Neural cell (in vitro differentiated cells): ENCODE results near the gene NECTIN2. TPM values are rescaled to one million over a fixed set of nuclear protein-coding genes. Genes with fewer than 3 reads are reported as not detected.
"Not testable (repeated sequence)": the region's sequence is repeated elsewhere in the genome, so short reads cannot be mapped to it uniquely, and the experiment has no call there.

Experiments
- H2AFZ ChIP-seq: fragments of 200-600, 300-800 bp; sonication (generic), shearing (Covaris generic); 2 replicates; pipeline ENCODE4 v1.6.0; 2014; ENCODE audit warnings: low read depth, mild to moderate bottlenecking, antibody characterized with exemption, low read length, moderate library complexity
- H3F3A ChIP-seq: fragments of 200-600 bp; shearing (Covaris generic); 2 replicates; pipeline ENCODE4 v1.6.1; 2016; ENCODE audit warnings: mild to moderate bottlenecking, moderate library complexity, mixed read lengths, antibody characterized with exemption, low read length; ENCODE audit not compliant: insufficient read depth, poor library complexity, severe bottlenecking
- H3K27ac ChIP-seq: fragments of 200-600, 300-800 bp; sonication (generic), shearing (Covaris generic); 2 replicates; pipeline ENCODE4 v1.5.1; 2014; ENCODE audit warnings: mild to moderate bottlenecking, low read length, moderate library complexity
- H3K27me3 ChIP-seq: fragments of 300-800, 200-600 bp; sonication (generic), shearing (Covaris generic); 2 replicates; pipeline ENCODE4 v1.6.0; 2014; ENCODE audit warnings: mild to moderate bottlenecking, low read depth, low read length, moderate library complexity; ENCODE audit not compliant: insufficient read depth
- H3K36me3 ChIP-seq: fragments of 300-800, 200-600 bp; sonication (generic), shearing (Covaris generic); 2 replicates; pipeline ENCODE4 v1.5.1; 2014; ENCODE audit warnings: mild to moderate bottlenecking, antibody characterized with exemption, low read length, moderate library complexity; ENCODE audit not compliant: insufficient read depth
- H3K4me2 ChIP-seq: fragments of 300-800, 200-600 bp; sonication (generic), shearing (Covaris generic); 2 replicates; pipeline ENCODE4 v1.6.0; 2014; ENCODE audit warnings: mild to moderate bottlenecking, low read length
- H3K4me3 ChIP-seq: fragments of 300-800, 200-600 bp; sonication (generic), shearing (Covaris generic); 2 replicates; pipeline ENCODE4 v1.5.1; 2014; ENCODE audit warnings: mild to moderate bottlenecking, low read length, moderate library complexity
- H3K79me2 ChIP-seq: fragments of 200-600 bp; shearing (Covaris generic); replicated peaks from 2 replicates; pipeline ENCODE4 v1.6.0; 2014; ENCODE audit warnings: mild to moderate bottlenecking, low read length, moderate library complexity; ENCODE audit not compliant: insufficient read depth
- H3K9ac ChIP-seq: fragments of 300-800, 200-600 bp; sonication (generic), shearing (Covaris generic); 2 replicates; pipeline ENCODE4 v1.6.1; 2016; ENCODE audit warnings: mild to moderate bottlenecking, low read length, mixed read lengths
- H3K9me2 ChIP-seq: fragments of 200-600 bp; shearing (Covaris generic); 2 replicates; pipeline ENCODE4 v1.6.1; 2016; ENCODE audit warnings: mild to moderate bottlenecking, low read length, mixed read lengths; ENCODE audit not compliant: insufficient read depth
- H3K9me3 ChIP-seq: fragments of 200-600, 300-800 bp; sonication (generic), shearing (Covaris generic); 2 replicates; pipeline ENCODE4 v1.6.1; 2016; ENCODE audit warnings: mild to moderate bottlenecking, mixed run types, low read length, moderate library complexity, mixed read lengths
- H4K20me1 ChIP-seq: fragments of 200-600 bp; shearing (Covaris generic); 2 replicates; pipeline ENCODE4 v1.6.1; 2016; ENCODE audit warnings: mild to moderate bottlenecking, mixed run types; ENCODE audit not compliant: insufficient read depth
- CTCF ChIP-seq: fragments of 450-650 bp; IDR thresholded peaks from 2 replicates; pipeline ENCODE4 v1.5.1; 2014; ENCODE audit warnings: antibody characterized with exemption, mild to moderate bottlenecking, moderate library complexity; ENCODE audit not compliant: poor library complexity, severe bottlenecking
- EP300 ChIP-seq: fragments of 450-650 bp; conservative IDR thresholded peaks from 2 replicates; pipeline ENCODE4 v1.6.1; 2014; ENCODE audit warnings: antibody characterized with exemption, mild to moderate bottlenecking, moderate library complexity; ENCODE audit not compliant: poor library complexity, severe bottlenecking
- EZH2 ChIP-seq: fragments of 200-600, 300-800 bp; shearing (Covaris generic), sonication (generic); IDR thresholded peaks from 2 replicates; pipeline ENCODE4 v1.6.1; 2014; ENCODE audit warnings: antibody characterized with exemption, low read length, borderline replicate concordance, mild to moderate bottlenecking; ENCODE audit not compliant: insufficient read depth, poor library complexity, severe bottlenecking
- MXI1 ChIP-seq: fragments of 450-650 bp; conservative IDR thresholded peaks from 2 replicates; pipeline ENCODE4 v1.6.1; 2014; ENCODE audit warnings: antibody characterized with exemption, mild to moderate bottlenecking; ENCODE audit not compliant: poor library complexity, severe bottlenecking
- POLR2AphosphoS5 ChIP-seq: IDR thresholded peaks from 2 replicates; pipeline ENCODE4 v1.6.1; 2012
- RAD21 ChIP-seq: fragments of 450-650 bp; conservative IDR thresholded peaks from 2 replicates; pipeline ENCODE4 v1.6.1; 2014; ENCODE audit warnings: antibody characterized with exemption, mild to moderate bottlenecking, moderate library complexity
- REST ChIP-seq: IDR thresholded peaks from 2 replicates; pipeline ENCODE4 v1.6.1; 2012; ENCODE audit warnings: borderline replicate concordance
- SMC3 ChIP-seq: fragments of 450-650 bp; conservative IDR thresholded peaks from 2 replicates; pipeline ENCODE4 v1.6.1; 2014; ENCODE audit warnings: antibody characterized with exemption, mild to moderate bottlenecking, moderate library complexity; ENCODE audit not compliant: poor library complexity
- TAF1 ChIP-seq: IDR thresholded peaks from 2 replicates; pipeline ENCODE4 v1.6.1; 2012; ENCODE audit warnings: low read depth
- polyA plus RNA-seq: library from polyadenylated mRNA; depleted of rRNA; stranded (reverse); fragments of >200 nt; gene quantifications from 2 replicates; pipeline ENCODE4 v1.2.3, GENCODE V29; 2014

Gene NECTIN2
- polyA plus RNA-seq, 1 donor from 2014 or later: 33.2 TPM

- Histone ChIP-seq H3K27ac (no peak overlapping the region), H3K79me2 (no peaks in the 10 kb centered on the region), H2AFZ (no peak overlapping the region), H3K9me3 (no peaks in the 10 kb centered on the region), H3K4me3 (no peak overlapping the region), H3F3A (no peaks in the 10 kb centered on the region), H3K27me3 (no peaks in the 10 kb centered on the region), H4K20me1 (no peaks in the 10 kb centered on the region), H3K4me2 (no peak overlapping the region), H3K9me2 (no peaks in the 10 kb centered on the region), H3K36me3 (no peaks in the 10 kb centered on the region), H3K9ac (no peak overlapping the region)
- TF ChIP-seq POLR2AphosphoS5 (no peak), EP300 (no peak), TAF1 (no peak), MXI1 (no peak), CTCF (no peak), REST (no peak), RAD21 (no peak), EZH2 (no peak), SMC3 (no peak)
Observed at GRCh38 chr19:44823373-44823698, 22.8 kb upstream of the NECTIN2 start.

GRCh38 chr19:44824761-44825160, 21.3 kb upstream of the NECTIN2 start:
- Histone ChIP-seq H3K27me3 (no peaks in the 10 kb centered on the region), H3F3A (no peaks in the 10 kb centered on the region), H3K9me2 (no peaks in the 10 kb centered on the region), H3K79me2 (no peaks in the 10 kb centered on the region), H3K27ac (no peak overlapping the region), H2AFZ (no peak overlapping the region), H3K36me3 (no peaks in the 10 kb centered on the region), H3K4me2 (no peak overlapping the region), H3K4me3 (no peak overlapping the region), H3K9ac (no peak overlapping the region), H4K20me1 (no peaks in the 10 kb centered on the region), H3K9me3 (no peaks in the 10 kb centered on the region)
- TF ChIP-seq TAF1 (no peak), REST (no peak), POLR2AphosphoS5 (no peak), CTCF (no peak), RAD21 (no peak), MXI1 (no peak), EZH2 (no peak), SMC3 (no peak), EP300 (no peak)

- H3K9me3 ChIP-seq, H2AFZ ChIP-seq, H3K27ac ChIP-seq, H3K9me2 ChIP-seq, H3K4me3 ChIP-seq, H3K4me2 ChIP-seq, H3K36me3 ChIP-seq, H3K27me3 ChIP-seq, H3K9ac ChIP-seq, H4K20me1 ChIP-seq, H3K79me2 ChIP-seq, H3F3A ChIP-seq: not testable (repeated sequence)
Observed at GRCh38 chr19:44832875-44833274, 13.2 kb upstream of the NECTIN2 start.
